Testis (tissue), 3 donors: ENCODE data around the gene ERC2. TPM values are rescaled to one million over a fixed set of nuclear protein-coding genes. Genes with fewer than 3 reads are reported as not detected.

Source experiments
- DNase-seq: peaks from one replicate; pipeline ENCODE4 v3.0.0-alpha.2; 2019
- H3K27ac ChIP-seq, 2 donors: fragments of 200-600 bp; sonication (generic); one replicate each; pipeline ENCODE4 v1.5.1; 2019
- H3K27me3 ChIP-seq: fragments of 200-600 bp; sonication (generic); one replicate; pipeline ENCODE4 v1.5.1; 2019
- H3K36me3 ChIP-seq: fragments of 200-600 bp; sonication (generic); one replicate; pipeline ENCODE4 v1.5.1; 2017; ENCODE audit warnings: low read depth; ENCODE audit errors: missing control alignments
- H3K4me1 ChIP-seq: fragments of 200-600 bp; sonication (generic); one replicate; pipeline ENCODE4 v1.5.1; 2019
- H3K4me3 ChIP-seq, 2 donors: fragments of 200-600 bp; sonication (generic); one replicate each; pipeline ENCODE4 v1.5.1; 2017 to 2019
- H3K9me3 ChIP-seq: fragments of 200-600 bp; sonication (generic); one replicate; pipeline ENCODE4 v1.5.1; 2017
- CTCF ChIP-seq, 3 experiments: fragments of 450-650 bp in 2 of 3; fragments of 200-600 bp in 1 of 3; sonication (generic) in 1 of 3; IDR thresholded peaks; one replicate each; pipeline ENCODE4 v1.5.1; 2016 to 2019; ENCODE audit warnings: antibody characterized with exemption in 3 of 3, mild to moderate bottlenecking in 2 of 3, moderate library complexity in 1 of 3
- POLR2A ChIP-seq: fragments of 450-650 bp; IDR thresholded peaks from one replicate; pipeline ENCODE4 v1.6.1; 2017; ENCODE audit warnings: antibody characterized with exemption, mild to moderate bottlenecking, moderate library complexity
- WGBS, 2 donors: methylation state at CpG; one replicate each; pipeline ENCODE4 v1.1.5; 2018; 5-methylcytosine and 5-hydroxymethylcytosine counted together
- intact Hi-C: fragments of 100-400 bp; cut with DNase I; formaldehyde crosslinking; loops from one replicate; pipeline ENCODE4 v1.15.1; 2023; ENCODE audit warnings: low total_unique reads
- polyA plus RNA-seq: library from polyadenylated mRNA; stranded (reverse); fragments of 350-450 nt; fragmentation: Illumina TruSeq; extraction: RNeasy Lipid Tissue Mini Kit (QIAGEN cat#74804); gene quantifications from one replicate; pipeline ENCODE4 v1.2.3, GENCODE V29; 2014; ENCODE audit warnings: low read depth, low replicate concordance; ENCODE audit not compliant: insufficient read depth
- total RNA-seq, 2 donors: library from RNA; depleted of rRNA; stranded (reverse); fragments of >200 nt; gene quantifications; one replicate each; pipeline ENCODE4 v1.2.3, GENCODE V29; 2016

The ERC2 gene
- total and polyA plus RNA-seq, 3 donors from 2014 or later = 1.9 to 6.1 (median 5.9) TPM

- no peak for TF ChIP-seq POLR2A
- TF ChIP-seq CTCF (IDR thresholded peaks at IDR 0.05) = no peak
- no peaks in the 10 kb centered on the region for H3K36me3 ChIP-seq
- no peak overlapping the region for H3K4me3 ChIP-seq
- no peak overlapping the region for H3K27ac ChIP-seq
- no peak for DNase-seq
- no peaks in the 10 kb centered on the region for H3K9me3 ChIP-seq
- intact Hi-C loops = no loop called here
- H3K27me3 ChIP-seq = no peaks in the 10 kb centered on the region
- no peaks in the 10 kb centered on the region for H3K4me1 ChIP-seq
Observed at GRCh38 chr3:56126632-56127031, 341.6 kb downstream of the ERC2 start.

GRCh38 chr3:56125358-56126005, 342.8 kb downstream of the ERC2 start:
- 49 to 60% methylated on average over 5 of the region's 5 CpGs for WGBS, 2 donors
- H3K27ac ChIP-seq = no peak overlapping the region

GRCh38 chr3:56124546-56124945, 343.7 kb downstream of the ERC2 start:
- Histone ChIP-seq H3K4me3 (no peak overlapping the region), H3K9me3 (no peaks in the 10 kb centered on the region), H3K27ac (no peak overlapping the region), H3K36me3 (no peaks in the 10 kb centered on the region), H3K4me1 (no peaks in the 10 kb centered on the region), H3K27me3 (no peaks in the 10 kb centered on the region)
- 93% methylated on average over 1 of the region's 1 CpG for WGBS, 2 donors
- intact Hi-C loops = no loop called here
- no peak for DNase-seq
- TF ChIP-seq CTCF (IDR thresholded peaks at IDR 0.05) (no peak), POLR2A (no peak)

More at GRCh38 chr3:56125358-56126005, 342.8 kb downstream of the ERC2 start:
- H3K9me3 ChIP-seq = no peaks in the 10 kb centered on the region
- H3K36me3 ChIP-seq = no peaks in the 10 kb centered on the region
- H3K4me3 ChIP-seq = no peak overlapping the region
- no peak for DNase-seq
- no peak for TF ChIP-seq CTCF (IDR thresholded peaks at IDR 0.05)
- no peak for TF ChIP-seq POLR2A
- intact Hi-C loops = no loop called here
- H3K4me1 ChIP-seq = no peaks in the 10 kb centered on the region
- no peaks in the 10 kb centered on the region for H3K27me3 ChIP-seq

GRCh38 chr3:56123487-56123886, 344.8 kb downstream of the ERC2 start:
- Histone ChIP-seq H3K4me3 (no peak overlapping the region), H3K4me1 (no peaks in the 10 kb centered on the region), H3K27me3 (no peaks in the 10 kb centered on the region), H3K27ac (no peak overlapping the region), H3K9me3 (no peaks in the 10 kb centered on the region), H3K36me3 (no peaks in the 10 kb centered on the region)
- WGBS, 2 donors = 88 to 95% methylated on average over 3 of the region's 3 CpGs
- intact Hi-C loops = no loop called here
- TF ChIP-seq CTCF (IDR thresholded peaks at IDR 0.05) (no peak), POLR2A (no peak)
- no peak for DNase-seq

- Histone ChIP-seq H3K27ac (no peak overlapping the region), H3K9me3 (no peaks in the 10 kb centered on the region), H3K4me1 (no peaks in the 10 kb centered on the region), H3K27me3 (no peaks in the 10 kb centered on the region), H3K36me3 (no peaks in the 10 kb centered on the region), H3K4me3 (no peak overlapping the region)
- intact Hi-C loops = no loop called here
- 92 to 95% methylated on average over 2 of the region's 2 CpGs for WGBS, 2 donors
- DNase-seq = no peak
- TF ChIP-seq POLR2A (no peak), CTCF (IDR thresholded peaks at IDR 0.05) (no peak)
Observed at GRCh38 chr3:56122911-56123310, 345.4 kb downstream of the ERC2 start.
